ENCODE measurements around the gene NIPAL3. TPM values are rescaled to one million over a fixed set of nuclear protein-coding genes. Genes with fewer than 3 reads are reported as not detected.

The NIPAL3 gene
- total RNA-seq, 4 donors from 2014 or later: 5.1 to 16.4 (median 13.1) TPM

- TF ChIP-seq, protein P1, sequence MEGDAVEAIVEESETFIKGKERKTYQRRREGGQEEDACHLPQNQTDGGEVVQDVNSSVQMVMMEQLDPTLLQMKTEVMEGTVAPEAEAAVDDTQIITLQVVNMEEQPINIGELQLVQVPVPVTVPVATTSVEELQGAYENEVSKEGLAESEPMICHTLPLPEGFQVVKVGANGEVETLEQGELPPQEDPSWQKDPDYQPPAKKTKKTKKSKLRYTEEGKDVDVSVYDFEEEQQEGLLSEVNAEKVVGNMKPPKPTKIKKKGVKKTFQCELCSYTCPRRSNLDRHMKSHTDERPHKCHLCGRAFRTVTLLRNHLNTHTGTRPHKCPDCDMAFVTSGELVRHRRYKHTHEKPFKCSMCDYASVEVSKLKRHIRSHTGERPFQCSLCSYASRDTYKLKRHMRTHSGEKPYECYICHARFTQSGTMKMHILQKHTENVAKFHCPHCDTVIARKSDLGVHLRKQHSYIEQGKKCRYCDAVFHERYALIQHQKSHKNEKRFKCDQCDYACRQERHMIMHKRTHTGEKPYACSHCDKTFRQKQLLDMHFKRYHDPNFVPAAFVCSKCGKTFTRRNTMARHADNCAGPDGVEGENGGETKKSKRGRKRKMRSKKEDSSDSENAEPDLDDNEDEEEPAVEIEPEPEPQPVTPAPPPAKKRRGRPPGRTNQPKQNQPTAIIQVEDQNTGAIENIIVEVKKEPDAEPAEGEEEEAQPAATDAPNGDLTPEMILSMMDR (IDR thresholded peaks at IDR 0.05; ENCODE audit: low read depth): no peak
Observed at GRCh38 chr1:24500448-24501048, 84.9 kb downstream of the NIPAL3 start.

GRCh38 chr1:24501371-24502064, 85.9 kb downstream of the NIPAL3 start:
- TF ChIP-seq, protein P1 (IDR thresholded peaks at IDR 0.05; ENCODE audit: low read depth): no peak

DNA sequence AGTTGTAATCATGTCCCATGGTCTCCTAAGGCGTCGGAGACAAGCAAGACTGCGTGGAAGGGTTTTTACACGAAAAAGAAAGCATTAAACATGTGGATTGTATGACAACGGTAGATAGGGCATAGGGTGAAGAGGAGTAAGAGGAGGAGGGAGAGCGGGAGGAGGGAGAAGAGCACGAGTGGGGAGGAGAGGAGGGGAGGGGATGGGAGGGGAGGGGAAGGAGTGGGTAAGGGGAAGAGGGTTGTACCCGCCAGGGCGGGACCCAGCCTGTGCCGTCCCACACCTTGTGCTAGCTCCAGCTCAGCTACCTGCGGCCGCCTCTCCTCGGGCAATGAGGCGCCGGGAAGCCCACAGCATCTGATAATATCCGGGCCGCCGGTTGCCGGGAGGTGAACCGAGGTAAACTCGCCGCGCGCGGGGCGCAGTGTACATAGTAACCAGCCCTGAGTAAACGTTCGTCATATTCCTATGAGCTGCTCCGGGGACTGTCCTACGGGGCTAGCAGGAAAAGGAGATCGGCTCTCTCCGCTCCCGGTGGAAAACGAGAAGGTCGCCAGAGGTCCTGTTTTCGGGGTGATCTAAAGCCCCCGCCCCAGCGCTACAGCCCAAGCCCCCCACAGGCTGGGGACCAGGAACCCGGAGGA, 86.6 kb downstream of the NIPAL3 start:
- TF ChIP-seq, protein P1 (IDR thresholded peaks at IDR 0.05; ENCODE audit: low read depth): no peak

DNA sequence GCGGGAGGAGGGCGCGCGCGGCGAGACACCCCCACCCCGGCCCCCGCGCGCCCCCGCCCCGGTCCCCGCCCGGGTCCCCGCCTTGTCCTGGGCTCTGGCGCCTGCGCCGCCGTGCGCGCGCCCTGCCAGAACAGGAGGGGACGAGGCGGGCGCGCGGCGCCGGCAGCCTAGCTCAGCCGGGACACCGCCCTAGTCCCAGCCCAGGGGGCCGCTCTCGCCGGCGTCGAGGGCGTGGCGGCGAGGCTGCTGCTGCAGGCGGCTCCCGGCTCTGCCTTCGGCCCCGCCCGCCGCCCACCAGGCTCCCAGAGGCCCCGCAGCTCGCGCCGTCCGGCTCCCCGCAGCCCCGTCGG, 87.1 kb downstream of the NIPAL3 start, which contains the start of gene RCAN3:
RCAN3 (plus strand) TSS at position 128 of the 350 bp plus-strand sequence. CDS start 11,537 bp downstream, outside the sequence.
- TF ChIP-seq, protein P1 (IDR thresholded peaks at IDR 0.05; ENCODE audit: low read depth): no peak

- TF ChIP-seq, protein P1 (IDR thresholded peaks at IDR 0.05; ENCODE audit: low read depth): no peak
Observed at GRCh38 chr1:24503059-24503751, 87.6 kb downstream of the NIPAL3 start.

DNA sequence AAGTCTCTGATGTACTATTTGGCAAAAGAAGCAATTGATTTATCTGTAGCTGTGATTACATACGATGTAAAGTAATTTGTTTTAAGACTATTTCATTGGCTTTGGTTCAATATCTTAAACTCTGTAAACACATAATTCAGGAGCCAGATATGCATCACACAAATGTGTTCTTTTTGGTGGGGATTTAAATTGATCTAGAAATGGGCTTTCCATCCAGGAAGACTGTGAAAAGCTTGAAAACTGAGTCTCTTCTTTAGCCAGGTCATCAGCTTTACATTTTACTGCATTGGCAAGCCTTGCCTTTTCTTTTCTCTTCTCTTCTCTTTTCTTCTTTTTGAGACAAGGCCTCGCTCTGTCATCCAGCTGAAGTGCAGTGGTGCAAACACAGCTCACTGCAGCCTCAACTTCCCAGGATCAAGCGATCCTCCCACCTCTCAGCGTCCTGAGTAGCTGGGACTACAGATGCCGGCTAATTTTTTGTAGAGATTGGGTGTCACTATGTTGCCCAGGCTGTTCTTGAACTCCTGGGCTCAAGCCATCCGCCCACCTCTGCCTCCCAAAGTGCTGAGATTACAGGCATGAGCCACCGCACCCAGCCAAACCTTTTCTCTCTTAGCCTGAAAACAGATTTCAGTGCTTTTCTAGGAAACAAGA, 88.4 kb downstream of the NIPAL3 start:
- TF ChIP-seq, protein P1 (IDR thresholded peaks at IDR 0.05; ENCODE audit: low read depth): no peak
